PFSK-1 (cell line): ENCODE results near the gene PXDN.

ENCODE experiments used
- POLR2AphosphoS5 ChIP-seq: IDR thresholded peaks from 2 replicates; pipeline ENCODE4 v1.6.1; 2012; ENCODE audit warnings: low read depth, mild to moderate bottlenecking, control low read depth, low read length, moderate library complexity
- TAF1 ChIP-seq: IDR thresholded peaks from 2 replicates; pipeline ENCODE4 v1.6.1; 2012; ENCODE audit warnings: low read length, control low read depth, borderline replicate concordance; ENCODE audit not compliant: insufficient read depth

DNA sequence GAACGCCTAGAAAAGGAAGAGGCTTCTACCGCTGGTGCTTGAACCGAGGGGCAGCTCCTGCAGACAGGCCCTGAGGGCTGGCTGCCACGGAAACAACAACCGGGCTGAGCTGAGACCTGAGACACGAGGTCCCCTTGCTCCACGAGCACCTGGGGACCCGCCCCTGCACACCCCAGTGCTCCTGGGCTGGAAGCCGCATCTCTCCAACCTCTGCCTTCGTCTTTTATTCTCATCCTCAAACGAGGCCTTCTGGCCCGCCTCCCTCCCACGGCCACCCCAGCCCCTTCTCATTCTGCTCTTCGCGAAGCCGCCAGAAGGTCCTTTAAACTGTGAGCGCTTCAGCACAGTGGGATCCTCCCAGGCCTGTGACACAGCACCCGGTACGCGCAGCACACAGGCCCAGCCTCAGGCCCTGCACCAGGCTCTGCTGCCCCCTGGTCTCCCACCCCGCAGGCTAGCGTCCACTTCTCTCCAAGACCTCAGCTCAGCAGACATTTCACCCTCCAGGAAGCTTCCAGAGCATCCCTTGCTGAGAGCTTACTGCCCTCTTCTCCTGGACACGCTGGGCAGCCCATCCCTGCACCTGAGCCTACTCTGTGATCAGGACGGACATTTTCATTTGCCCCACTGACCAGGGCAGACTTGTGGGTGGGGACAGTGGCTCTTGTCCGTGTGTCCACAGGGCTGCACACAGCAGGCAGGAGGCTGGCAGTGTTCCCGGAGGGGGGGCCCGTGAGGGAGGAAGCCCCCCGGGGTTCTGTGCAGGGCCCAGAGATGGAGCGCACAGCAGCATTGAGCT lies 149.7 kb downstream of the PXDN start:
- TF ChIP-seq POLR2AphosphoS5 (no peak), TAF1 (no peak)
